PFSK-1 (cell line): ENCODE measurements around the gene DISC1.

Experiments
- REST ChIP-seq, 2 experiments: IDR thresholded peaks; 2 replicates each; pipeline versions ENCODE4 v1.6.1 to v1.8.0; 2011 to 2012; ENCODE audit warnings: low read depth in 2 of 2, low read length in 2 of 2, control low read depth in 1 of 2, inconsistent platforms in 1 of 2, mild to moderate bottlenecking in 1 of 2, moderate library complexity in 1 of 2; ENCODE audit not compliant: insufficient read depth in 1 of 2
- SIN3A ChIP-seq: IDR thresholded peaks from 2 replicates; pipeline ENCODE4 v1.6.1; 2012; ENCODE audit warnings: mild to moderate bottlenecking, low read length, moderate library complexity, borderline replicate concordance; ENCODE audit not compliant: insufficient read depth

GRCh38 chr1:231656741-231657140 lies 30.2 kb downstream of the DISC1 start:
- TF ChIP-seq SIN3A (no peak), REST (IDR thresholded peaks at IDR 0.05; ENCODE audit: insufficient read depth in 1 of 2, low read depth in 2 of 2, low read length in 2 of 2) (no peak)
